DOHH2 (cell line): ENCODE results near the gene EGR2.

ENCODE experiments used
- H3F3A ChIP-seq: fragments of 200-600 bp; sonication (generic), shearing (Covaris generic); 2 replicates; pipeline ENCODE4 v1.6.0; 2016; ENCODE audit warnings: antibody characterized with exemption, mild to moderate bottlenecking; ENCODE audit not compliant: control insufficient read depth, insufficient read depth
- H3K27ac ChIP-seq: fragments of 200-600 bp; sonication (generic); 2 replicates; pipeline ENCODE4 v1.5.1; 2014; ENCODE audit warnings: low read depth, mild to moderate bottlenecking, low read length, moderate library complexity
- H3K27me3 ChIP-seq: fragments of 200-600 bp; sonication (generic); 2 replicates; pipeline ENCODE4 v1.6.1; 2014; ENCODE audit warnings: mild to moderate bottlenecking, low read length, mixed read lengths; ENCODE audit not compliant: control insufficient read depth
- H3K36me3 ChIP-seq: fragments of 200-600 bp; sonication (generic); 2 replicates; pipeline ENCODE4 v1.6.1; 2014; ENCODE audit warnings: mild to moderate bottlenecking, low read length, moderate library complexity, mixed read lengths; ENCODE audit not compliant: control insufficient read depth
- H3K4me1 ChIP-seq: fragments of 200-600 bp; sonication (generic); 2 replicates; pipeline ENCODE4 v1.6.1; 2014; ENCODE audit warnings: mild to moderate bottlenecking, low read length, mixed read lengths; ENCODE audit not compliant: control insufficient read depth
- H3K4me2 ChIP-seq: fragments of 200-600 bp; sonication (generic); 2 replicates; pipeline ENCODE4 v1.6.0; 2014; ENCODE audit warnings: mild to moderate bottlenecking, low read length, moderate library complexity
- H3K4me3 ChIP-seq: fragments of 200-600 bp; sonication (generic); 2 replicates; pipeline ENCODE4 v1.5.1; 2014; ENCODE audit warnings: mild to moderate bottlenecking, low read length, mixed read lengths
- H3K79me2 ChIP-seq: fragments of 200-600 bp; sonication (generic); 2 replicates; pipeline ENCODE4 v1.6.1; 2014; ENCODE audit warnings: mild to moderate bottlenecking, low read length, mixed read lengths; ENCODE audit not compliant: control insufficient read depth
- H3K9me2 ChIP-seq: fragments of 200-600 bp; sonication (generic); replicated peaks from 2 replicates; pipeline ENCODE4 v1.6.1; 2014; ENCODE audit warnings: mild to moderate bottlenecking, low read length, mixed read lengths; ENCODE audit not compliant: control insufficient read depth
- H3K9me3 ChIP-seq: fragments of 200-600 bp; sonication (generic); 2 replicates; pipeline ENCODE4 v1.6.1; 2014; ENCODE audit warnings: antibody characterized with exemption, low read length, mixed read lengths; ENCODE audit not compliant: control insufficient read depth, insufficient read depth
- H4K20me1 ChIP-seq: fragments of 200-600 bp; sonication (generic); 2 replicates; pipeline ENCODE4 v1.6.0; 2014; ENCODE audit warnings: low read depth, mild to moderate bottlenecking, antibody characterized with exemption, low read length, moderate library complexity; ENCODE audit not compliant: control insufficient read depth, insufficient read depth
- EZH2phosphoT487 ChIP-seq: fragments of 200-600 bp; sonication (generic); IDR thresholded peaks from 2 replicates; pipeline ENCODE4 v1.6.1; 2017; ENCODE audit warnings: borderline replicate concordance, mild to moderate bottlenecking, antibody characterized with exemption, low read length, moderate library complexity, mixed read lengths
- TF ChIP-seq, protein P1 (sequence below): fragments of 200-600 bp; sonication (generic); IDR thresholded peaks from one replicate; pipeline ENCODE4 v1.5.1; 2014; ENCODE audit warnings: antibody characterized with exemption, mild to moderate bottlenecking, low read depth, low read length; ENCODE audit not compliant: poor library complexity, severe bottlenecking

EGR2 gene

DNA sequence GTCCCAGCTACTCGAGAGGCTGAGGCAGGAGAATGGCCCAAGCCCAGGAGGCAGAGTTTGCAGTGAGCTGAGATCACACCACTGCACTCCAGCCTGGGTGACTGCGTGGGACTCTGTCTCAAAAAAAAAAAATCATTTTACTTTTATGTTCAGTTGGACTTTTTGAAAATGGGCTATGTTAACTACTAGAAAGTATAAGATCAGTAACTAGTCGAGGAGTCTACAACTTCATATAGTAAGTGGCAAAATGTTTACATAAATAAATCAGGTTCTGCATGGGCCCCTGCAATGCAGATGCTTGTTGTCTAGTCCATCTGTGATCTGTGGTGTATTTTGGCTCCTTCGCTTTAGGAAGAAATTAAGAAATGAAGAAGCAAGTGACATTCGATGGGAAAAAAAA lies 23.9 kb downstream of the EGR2 start:
- Histone ChIP-seq H3K4me2 (no peak overlapping the region), H3K27me3 (no peaks in the 10 kb centered on the region), H3K4me3 (no peak overlapping the region), H3K4me1 (no peaks in the 10 kb centered on the region), H3K36me3 (no peaks in the 10 kb centered on the region), H3K9me2 (no peaks in the 10 kb centered on the region), H3F3A (no peaks in the 10 kb centered on the region), H3K79me2 (no peaks in the 10 kb centered on the region), H3K27ac (no peak overlapping the region), H3K9me3 (no peaks in the 10 kb centered on the region), H4K20me1 (no peaks in the 10 kb centered on the region)
- TF ChIP-seq EZH2phosphoT487: no peak
- TF ChIP-seq, protein P1, sequence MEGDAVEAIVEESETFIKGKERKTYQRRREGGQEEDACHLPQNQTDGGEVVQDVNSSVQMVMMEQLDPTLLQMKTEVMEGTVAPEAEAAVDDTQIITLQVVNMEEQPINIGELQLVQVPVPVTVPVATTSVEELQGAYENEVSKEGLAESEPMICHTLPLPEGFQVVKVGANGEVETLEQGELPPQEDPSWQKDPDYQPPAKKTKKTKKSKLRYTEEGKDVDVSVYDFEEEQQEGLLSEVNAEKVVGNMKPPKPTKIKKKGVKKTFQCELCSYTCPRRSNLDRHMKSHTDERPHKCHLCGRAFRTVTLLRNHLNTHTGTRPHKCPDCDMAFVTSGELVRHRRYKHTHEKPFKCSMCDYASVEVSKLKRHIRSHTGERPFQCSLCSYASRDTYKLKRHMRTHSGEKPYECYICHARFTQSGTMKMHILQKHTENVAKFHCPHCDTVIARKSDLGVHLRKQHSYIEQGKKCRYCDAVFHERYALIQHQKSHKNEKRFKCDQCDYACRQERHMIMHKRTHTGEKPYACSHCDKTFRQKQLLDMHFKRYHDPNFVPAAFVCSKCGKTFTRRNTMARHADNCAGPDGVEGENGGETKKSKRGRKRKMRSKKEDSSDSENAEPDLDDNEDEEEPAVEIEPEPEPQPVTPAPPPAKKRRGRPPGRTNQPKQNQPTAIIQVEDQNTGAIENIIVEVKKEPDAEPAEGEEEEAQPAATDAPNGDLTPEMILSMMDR: no peak

DNA sequence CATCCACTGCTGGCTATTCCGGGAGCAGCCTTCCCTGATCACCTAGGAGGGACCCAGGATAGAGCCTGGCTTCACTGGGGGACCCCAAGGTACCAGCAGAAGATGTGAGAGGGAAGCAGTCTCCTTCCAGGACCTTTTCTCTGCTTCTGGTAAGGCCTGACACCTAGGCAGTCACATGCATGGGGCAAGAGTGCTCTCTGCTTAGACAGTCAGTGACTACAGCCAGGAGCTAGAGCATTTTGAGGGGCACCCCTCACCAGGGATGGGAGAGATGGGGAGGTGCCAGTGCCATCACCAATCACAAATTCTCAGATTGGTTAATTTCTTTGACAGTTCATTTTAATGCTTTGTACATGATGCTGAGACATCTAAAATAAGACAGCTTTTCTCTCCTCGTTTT lies 25.6 kb downstream of the EGR2 start:
- TF ChIP-seq, protein P1: no peak
- TF ChIP-seq EZH2phosphoT487: no peak
- H3K27me3 ChIP-seq: no peaks in the 10 kb centered on the region
- H4K20me1 ChIP-seq: no peaks in the 10 kb centered on the region
- H3K4me2 ChIP-seq: no peak overlapping the region
- H3K9me3 ChIP-seq: no peaks in the 10 kb centered on the region
- no peaks in the 10 kb centered on the region for H3K36me3 ChIP-seq
- H3K4me1 ChIP-seq: no peaks in the 10 kb centered on the region
- H3F3A ChIP-seq: no peaks in the 10 kb centered on the region
- no peaks in the 10 kb centered on the region for H3K9me2 ChIP-seq
- no peak overlapping the region for H3K27ac ChIP-seq
- no peak overlapping the region for H3K4me3 ChIP-seq
- no peaks in the 10 kb centered on the region for H3K79me2 ChIP-seq

DNA sequence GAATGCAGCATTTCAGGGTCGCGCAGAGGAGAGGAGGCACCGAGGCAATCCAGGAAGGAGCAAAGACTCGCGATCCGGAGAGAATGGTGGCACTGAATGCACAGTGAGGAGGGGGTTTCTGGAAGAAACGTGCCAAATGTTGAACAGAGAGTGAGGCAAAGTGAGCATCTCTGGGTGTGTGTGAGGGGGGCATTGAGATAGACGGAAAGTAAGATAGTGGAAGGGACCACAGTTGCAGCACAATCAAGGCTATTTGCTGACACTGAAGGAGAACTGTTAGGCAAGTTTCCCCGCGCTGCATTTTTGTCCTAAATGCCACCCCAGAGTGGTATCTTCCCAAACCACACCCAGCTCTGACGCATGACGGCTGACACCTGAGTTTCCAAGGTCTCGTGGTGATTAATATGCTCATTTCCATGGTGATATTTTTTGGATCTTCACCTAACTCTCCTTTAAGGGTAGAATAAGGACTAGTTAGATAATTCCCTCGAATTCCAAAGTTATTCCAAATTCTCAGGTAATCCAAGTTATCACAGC lies 26.1 kb downstream of the EGR2 start:
- Histone ChIP-seq H3K36me3 (no peaks in the 10 kb centered on the region), H3K9me3 (no peaks in the 10 kb centered on the region), H3K27ac (no peak overlapping the region), H3K4me1 (no peaks in the 10 kb centered on the region), H3K9me2 (no peaks in the 10 kb centered on the region), H3K79me2 (no peaks in the 10 kb centered on the region), H3K27me3 (no peaks in the 10 kb centered on the region), H4K20me1 (no peaks in the 10 kb centered on the region), H3F3A (no peaks in the 10 kb centered on the region), H3K4me2 (no peak overlapping the region), H3K4me3 (no peak overlapping the region)
- TF ChIP-seq, protein P1: no peak
- no peak for TF ChIP-seq EZH2phosphoT487
